Islet precursor cell (in vitro differentiated cells): ENCODE data around the gene GNAI2.
"Not testable (repeated sequence)": the region's sequence is repeated elsewhere in the genome, so short reads cannot be mapped to it uniquely, and the experiment has no call there.

Experiments
- DNase-seq: peaks from one replicate; pipeline ENCODE4 v3.0.0-alpha.2; 2018

The GNAI2 gene

DNA sequence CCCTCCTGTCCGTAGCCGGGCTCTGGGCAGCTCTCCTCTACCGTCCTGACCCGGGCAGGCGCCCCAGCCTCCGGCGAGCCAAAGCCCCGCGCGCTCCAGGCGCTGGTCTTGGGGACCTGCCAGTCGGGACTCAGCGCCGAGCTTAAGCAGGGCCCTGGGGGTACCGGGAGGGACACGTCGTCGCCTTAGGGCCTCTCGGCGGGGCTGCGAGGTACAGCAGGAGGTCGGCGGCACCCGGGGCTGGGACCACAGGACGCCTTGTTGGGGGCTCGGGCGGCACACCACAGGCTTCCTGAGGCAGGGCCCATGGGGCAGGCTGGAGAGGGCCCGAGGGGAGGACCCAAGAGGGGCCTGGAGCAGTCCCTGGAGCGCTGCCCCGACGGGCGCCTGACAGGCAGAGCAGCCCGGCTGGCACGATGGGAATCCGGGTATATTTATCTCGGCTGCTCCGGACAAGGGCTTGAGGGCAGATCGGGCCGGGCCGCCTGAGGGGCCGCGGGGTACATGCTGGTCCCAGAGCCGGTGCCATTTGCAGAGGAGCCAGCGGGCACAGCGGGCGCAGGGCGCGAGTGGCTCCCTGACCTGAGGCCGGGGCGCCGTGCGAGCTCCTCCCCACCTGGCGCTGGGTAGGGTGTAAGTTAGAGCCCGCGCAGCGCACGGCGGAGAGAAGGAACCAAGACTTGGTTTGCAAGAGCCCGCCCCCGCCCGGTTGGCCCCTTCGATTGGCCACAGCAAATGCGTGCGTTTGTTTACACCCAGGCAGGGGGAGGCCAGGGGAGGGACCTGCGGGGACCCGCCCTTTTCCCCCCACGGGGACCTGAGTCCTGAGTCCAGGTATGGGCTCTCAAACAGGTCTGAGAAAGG lies 30.4 kb upstream of the GNAI2 start:
- peak; percentile 84 for DNase-seq

DNA sequence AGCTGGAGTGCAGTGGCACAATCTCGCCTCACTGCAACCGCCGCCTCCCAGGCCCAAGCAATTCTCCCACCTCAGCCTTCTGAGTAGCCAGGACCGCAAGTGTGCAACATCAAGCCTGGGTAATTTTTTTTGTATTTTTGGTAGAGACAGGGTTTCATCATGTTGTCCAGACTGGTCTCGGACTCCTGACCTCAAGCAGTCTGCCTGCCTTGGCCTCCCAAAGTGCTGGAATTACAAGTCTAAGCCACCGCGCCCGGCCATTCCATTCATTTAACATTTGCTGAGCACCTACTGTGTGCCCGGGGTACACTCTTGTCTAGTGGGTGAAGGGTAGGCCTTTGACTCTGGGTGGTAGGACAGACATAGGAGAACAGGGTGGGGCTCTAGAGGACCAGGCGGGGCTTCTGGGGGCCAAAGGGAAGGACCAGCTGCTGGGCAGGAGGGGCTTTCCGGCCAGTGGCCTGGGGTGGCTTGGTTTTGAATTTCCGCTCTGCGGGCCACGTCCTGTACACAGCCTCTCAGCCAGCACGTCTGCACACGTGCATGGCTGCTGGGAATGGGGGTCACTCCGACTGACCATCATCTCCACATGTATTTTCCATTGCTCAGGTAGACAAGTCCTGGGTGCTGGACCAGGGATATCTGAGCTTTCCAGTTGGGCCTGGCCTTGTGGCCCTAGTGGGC lies 28.5 kb upstream of the GNAI2 start:
- no peak for DNase-seq

DNA sequence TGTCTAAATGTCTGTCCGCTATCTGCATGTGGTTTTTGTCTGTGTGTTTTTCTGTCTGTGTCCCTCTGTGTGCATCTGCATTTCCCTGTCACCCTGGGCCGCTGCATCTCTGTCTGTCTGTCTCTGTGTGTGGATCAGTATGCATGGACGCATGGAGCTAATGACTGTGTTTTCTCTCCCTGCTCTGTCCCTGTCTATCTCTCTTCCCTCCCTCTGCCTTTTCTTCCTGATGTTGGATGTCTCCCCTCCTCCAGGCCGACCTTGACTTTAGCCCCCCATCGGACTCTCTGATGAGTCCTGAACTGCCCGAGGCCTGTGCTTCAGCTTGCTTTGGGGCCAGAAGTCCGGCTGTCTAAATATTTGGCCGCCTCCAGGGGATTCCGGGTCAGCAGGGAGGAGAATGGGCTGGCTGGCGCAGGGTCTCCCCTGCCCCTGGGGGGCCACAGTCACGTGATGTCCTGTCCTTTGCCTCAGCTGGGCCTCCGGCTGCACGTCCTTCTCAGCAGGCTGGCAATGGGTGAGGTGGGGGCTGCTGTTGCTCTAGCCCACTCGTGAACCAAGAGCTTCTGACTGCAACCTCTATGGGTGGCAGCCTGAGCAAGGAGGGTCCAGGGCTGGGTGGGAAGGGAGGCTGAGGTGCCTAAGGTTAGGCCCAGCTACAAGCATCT lies 27.2 kb upstream of the GNAI2 start:
- DNase-seq: no peak

DNA sequence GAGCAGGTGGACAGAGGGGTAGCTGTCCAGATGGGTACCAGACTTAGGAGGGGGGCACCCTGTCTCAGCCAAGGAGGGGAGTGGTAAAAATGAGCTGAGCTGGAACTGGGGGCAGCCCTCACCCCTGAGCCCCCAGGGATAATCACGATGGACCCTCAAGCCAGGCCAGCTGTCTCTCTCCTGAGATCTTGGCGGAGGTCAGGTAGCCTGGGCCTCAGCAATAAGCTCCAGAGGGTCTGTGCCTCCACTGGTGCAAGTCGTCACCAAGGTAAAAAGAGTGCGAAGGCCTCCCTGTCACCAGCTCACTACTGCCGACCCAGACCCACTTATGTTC lies 25.9 kb upstream of the GNAI2 start:
- DNase-seq: no peak

DNA sequence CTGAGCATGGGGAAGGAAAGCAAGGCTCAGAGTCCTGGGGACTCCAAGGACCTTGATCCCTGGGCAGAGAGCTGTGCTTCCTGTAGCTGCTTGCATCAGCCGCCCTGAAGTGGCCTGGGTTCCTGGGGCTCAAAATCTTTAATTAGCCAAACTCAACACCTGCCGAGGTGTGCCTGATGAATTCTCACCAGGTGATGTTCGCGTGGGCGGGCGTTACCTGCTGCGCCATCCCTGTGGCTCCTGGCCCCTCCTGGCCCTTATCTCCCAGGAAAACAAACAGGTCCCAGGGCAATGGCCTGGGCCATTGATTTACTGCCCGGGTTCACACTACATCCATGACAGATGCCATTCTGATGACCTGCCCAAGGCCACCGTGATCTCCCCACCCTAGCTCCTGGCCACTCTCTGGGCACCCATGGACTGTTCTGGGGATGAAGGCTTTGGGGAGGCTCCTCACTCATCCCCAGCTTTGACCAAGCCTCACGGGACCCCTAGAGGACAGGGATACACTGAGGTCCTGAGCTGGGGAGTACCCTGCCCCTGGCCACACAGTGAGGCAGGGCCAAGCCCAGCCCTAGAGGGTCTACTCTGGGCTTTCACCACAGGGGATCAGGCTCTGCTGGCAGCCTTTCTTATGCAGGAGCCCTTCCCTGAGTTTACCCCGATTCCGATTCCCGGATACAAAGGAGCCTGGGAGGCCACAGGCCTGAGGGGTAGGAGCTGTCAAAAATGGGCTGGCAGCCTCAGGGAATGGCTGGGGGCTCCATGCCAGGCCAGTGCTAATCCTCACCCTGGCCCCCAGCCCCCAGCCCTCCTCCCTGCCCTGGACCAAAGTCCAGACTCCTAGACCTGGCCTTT lies 25.3 kb upstream of the GNAI2 start:
- no peak for DNase-seq

DNA sequence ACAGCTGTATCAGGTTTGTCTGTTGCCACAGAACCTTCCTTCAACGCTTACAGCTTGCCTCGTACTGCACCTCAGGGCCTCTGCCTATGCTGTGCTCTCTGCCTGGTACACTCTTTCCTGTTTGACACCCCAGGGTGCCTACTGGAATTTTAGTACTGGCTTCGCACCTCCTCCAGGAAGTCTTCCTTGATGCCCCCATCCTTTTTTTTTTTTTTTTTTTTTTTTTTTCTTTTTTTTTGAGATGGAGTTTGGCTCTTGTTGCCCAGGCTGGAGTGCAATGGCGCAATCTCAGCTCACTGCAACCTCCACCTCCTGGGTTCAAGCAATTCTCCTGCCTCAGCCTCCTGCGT lies 24.7 kb upstream of the GNAI2 start:
- DNase-seq: not testable (repeated sequence)

DNA sequence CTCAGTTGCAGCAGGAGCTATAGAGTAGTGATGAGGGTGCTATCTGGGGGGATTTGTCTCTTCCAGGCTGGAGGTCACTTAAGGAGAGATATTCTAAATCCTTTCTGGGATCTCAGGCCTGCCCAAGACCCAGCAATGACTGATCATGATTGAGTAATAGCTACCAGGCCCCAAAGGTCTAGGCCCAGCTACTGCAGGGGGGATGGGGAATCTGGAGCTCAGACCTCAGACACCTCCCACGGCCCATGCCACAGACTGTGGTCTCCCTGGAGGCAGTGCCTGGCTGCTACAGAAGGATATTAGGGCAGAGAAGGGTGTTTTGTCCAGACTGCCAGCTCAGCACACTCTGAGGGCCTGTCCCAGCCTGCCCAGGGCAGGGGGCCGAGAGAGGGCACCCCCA lies 24.1 kb upstream of the GNAI2 start:
- no peak for DNase-seq

DNA sequence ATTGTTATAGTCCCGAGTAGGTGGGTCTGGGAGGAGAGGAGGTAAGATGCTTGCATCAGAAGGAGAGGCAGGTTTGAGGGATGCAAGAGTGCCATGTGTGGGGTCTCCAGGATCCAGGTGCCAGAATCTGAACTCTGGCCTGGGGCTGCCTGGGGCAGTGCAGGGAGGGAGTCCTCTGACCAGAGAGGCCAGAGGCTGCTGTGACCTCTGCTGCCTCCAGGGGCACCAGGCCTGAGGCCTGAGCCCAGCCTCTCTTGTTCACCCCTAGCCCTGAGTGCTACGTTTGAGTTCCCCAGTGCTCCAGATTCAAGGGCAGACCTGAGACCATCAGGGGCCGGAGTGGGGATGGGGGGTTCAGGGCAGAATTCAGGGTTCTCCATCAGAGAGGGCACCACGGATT lies 23.5 kb upstream of the GNAI2 start:
- peak; percentile 75 for DNase-seq

DNA sequence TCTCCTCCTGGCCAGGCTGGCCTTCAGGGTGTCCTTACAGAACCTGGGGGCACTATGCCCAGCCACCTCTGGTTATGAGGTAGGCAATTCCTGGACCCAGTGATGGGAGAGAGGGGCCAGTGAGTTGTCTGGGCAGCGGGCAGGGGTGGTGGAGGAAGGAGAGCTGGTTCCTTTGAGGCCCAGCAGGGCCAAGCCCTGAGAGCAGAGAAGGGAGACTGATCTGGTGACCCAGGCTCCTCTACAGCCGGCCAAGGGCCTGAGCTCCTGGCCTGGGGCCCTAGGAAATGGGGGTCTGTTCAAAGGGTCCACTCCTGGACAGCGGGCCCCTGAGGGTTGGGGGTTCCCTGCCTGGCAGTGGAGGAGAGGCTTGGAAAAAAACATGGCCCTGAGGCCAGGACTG lies 23.0 kb upstream of the GNAI2 start:
- DNase-seq: no peak

DNA sequence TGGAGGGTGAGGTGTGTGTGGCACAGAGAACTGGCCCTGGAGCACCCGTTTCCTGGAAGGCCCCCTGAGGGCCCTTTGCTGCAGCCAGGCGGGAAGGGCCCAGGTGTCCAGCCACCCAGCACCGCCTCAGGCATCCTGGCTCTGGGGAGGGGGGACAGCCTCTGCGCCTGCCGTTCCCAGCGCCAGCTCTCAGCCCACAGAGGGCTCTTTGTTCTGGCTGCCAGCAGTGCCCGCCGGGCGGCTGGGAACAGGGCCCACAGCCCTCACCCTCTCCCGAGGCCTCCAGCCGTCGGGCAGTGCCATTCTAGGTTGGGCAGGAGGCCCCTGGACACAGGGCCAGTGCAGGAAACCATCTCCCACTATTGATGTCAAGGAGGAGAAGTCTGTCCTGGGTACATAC lies 22.6 kb upstream of the GNAI2 start:
- DNase-seq: no peak

DNA sequence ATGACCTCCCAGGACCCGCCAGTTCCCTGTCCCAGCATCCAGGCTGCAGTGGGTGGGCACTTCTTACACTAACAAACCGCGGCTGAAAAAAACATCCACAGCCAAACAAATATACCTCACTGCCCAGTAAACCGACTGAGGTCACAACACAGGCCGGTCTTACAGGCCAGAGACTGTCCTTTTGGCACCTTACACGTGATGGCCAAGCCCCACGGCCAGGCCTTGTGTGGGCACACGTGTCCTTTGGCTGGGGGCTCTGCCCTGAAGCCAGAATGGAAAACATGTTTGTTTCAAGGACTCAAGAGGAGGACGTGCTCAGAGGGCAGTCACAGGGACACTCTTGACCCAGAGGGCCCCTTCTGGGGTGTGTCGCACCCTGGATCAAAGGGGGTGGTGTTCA lies 21.2 kb upstream of the GNAI2 start:
- DNase-seq: no peak

DNA sequence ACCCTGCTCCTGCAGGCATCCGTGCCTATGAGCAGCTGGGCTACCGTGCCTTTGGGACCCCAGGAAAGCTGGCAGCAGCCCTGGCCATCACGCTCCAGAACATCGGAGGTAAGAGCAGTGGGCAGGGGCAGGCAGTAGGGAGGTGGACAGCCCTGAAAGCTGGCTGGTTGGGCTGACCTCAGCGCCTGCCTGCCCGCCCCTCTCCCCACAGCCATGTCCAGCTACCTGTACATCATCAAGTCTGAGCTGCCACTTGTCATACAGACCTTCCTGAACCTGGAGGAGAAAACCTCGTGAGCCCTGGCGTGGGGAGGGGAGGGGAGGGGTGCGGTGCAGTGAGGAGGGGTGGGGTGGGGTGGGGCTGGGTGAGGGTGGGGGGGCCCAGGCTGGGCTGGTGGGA lies 20.5 kb upstream of the GNAI2 start:
- DNase-seq: no peak

DNA sequence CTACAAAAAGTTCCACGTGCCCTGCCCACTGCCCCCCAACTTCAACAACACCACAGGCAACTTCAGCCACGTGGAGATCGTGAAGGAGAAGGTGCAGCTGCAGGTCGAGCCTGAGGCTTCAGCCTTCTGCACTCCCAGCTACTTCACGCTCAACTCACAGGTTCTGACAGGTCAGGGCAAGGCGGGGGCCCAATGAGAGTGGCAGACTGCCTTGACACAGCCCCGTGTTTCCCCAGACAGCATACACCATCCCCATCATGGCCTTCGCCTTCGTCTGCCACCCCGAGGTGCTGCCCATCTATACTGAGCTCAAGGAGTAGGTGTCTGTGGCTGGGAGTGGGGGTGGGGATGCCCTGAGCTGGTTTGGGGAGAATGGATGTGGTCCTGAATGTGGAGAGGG lies 18.3 kb upstream of the GNAI2 start:
- no peak for DNase-seq

DNA sequence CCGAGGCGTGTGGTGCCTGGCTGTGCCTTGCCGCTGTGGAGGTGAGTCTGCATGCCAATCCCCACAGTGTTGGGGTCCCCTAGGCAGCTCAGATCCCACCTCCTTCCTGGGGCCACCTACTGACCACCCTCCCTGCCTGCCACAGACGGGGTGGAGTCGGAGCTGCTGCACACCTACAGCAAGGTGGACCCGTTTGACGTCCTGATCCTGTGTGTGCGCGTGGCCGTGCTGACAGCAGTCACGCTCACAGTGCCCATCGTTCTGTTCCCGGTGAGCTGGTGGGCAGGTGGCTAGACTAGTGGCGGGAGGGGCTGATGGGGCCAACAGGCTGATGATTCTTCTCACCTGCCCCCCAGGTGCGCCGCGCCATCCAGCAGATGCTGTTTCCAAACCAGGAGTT lies 17.6 kb upstream of the GNAI2 start:
- DNase-seq: no peak

DNA sequence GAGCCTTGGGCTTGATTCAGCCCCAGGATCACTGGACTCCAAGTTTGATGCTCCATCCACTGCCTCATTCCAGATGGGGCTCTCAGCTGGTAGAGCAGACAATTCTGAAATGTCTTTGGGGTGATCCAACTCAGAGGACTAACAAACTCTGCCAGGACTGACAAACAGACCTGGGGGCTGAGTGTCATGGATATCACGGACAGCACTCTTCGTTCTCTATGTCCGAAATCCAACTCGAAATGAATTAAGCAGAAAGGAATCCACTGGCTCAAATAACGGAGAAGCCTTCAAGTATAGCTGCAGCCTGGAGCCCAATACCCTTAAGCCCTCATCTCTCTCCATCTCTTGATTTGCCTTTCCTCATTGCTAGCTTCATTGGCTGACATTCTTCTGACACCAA lies 16.7 kb upstream of the GNAI2 start:
- DNase-seq: no peak

DNA sequence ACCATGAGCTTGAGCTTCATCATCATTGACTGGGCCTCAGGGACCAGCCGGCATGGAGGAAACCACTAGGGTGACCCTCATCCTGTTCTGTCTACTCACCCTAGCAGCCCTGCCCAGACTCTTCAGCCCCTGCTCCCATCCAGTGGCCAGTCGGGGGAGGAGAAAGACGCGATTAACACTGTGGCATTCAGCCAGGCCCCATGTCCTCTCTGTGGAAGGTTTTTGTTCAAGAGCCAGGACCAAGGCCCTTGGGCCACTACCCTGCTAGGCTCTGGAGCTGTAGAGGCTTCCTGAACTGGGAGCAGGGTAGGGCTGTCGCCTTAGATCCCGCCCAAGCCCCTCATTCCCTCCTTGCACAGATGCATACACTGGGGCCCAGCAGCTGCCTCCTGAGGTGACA lies 15.9 kb upstream of the GNAI2 start:
- no peak for DNase-seq

DNA sequence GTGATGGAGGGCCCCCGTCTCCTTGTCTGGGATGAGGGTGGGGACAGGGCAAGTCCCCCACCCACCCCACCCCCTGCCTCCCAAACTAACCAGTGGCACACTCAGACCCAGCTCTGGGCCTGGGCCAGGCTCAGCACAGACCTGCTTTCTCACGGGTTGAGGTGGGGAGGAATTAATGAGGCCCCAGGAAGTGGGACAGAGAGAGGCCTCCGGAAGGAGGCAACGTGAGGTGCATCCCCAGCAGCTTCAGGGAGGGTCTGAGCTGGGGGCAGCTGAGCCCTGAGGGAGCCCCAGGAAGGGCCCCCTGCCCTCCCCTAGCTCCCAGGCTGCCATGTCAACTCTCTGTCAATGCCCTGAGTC lies 15.0 kb upstream of the GNAI2 start:
- no peak for DNase-seq

DNA sequence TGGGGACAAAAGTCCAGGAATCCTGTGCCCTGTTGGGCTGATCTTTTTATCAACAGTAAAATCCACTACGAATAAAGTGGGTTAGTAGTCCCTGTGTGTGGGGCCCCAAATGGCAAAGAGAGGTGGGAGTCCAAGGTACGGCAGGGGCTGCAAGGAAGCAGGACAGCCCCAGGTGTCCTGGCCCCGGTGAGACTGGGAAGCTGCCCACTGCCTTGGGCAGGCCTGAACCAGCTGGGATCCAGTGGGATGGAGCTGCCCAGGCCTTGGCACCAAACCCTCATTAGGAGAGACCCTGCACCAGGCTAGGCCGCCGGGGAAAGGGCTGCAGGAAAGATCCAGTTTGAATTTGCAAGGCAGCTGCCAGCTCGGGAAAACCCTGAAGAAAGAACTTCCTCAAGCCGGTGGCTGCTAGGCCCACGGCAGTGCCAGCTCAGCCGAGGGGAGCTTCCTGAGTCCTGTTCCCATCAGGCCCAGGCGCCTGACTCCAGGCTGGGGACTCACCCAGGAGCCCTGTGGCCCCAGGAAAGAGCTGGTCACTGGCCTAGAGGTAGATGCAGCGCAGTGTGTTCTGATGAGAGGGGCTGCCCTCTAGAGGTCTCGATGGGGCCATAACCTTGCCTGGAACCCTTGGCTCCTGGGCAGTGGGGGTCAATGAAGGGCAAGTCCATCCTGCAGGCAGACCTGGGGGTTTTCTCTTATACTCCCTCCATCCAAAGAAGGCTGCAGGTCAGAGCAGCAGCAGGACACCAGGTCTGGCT lies 14.4 kb upstream of the GNAI2 start:
- peak; percentile 74 for DNase-seq

DNA sequence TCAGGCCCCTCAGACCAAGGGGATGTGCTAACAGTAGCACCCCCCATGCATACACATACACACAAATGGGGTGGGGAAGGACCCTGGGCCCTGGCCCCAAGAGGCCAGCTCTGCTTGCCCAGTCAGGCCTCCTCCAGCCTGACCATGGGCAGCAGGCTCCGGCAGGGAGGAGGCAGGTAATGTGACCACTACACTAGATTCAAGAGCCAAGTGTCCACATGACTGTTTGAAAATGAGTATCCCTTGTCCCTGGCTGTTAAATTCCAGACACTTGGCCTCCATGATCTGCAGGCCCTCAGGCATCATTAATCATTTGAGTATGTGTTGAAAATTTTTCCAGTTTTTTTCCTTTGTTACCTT lies 13.9 kb upstream of the GNAI2 start:
- DNase-seq: no peak

DNA sequence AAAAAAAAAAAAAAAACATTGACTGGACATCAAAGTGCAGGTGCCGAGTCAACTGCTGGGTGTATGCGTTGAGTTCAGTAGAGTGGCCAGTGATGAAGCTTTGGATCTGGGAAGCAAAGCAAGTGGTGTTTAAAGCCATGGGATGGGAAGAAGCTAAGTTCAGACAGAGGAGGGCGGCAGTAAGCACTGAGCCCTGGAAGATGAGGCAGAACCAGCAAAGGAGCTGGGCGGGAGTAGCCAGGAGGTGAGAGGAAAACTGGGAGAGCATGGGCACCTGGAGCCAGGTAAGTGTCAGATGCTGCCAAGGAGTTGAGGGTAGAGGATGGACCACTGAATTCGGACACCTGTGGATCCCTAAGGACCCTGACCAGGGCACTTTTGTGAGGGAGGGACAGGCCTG lies 11.4 kb upstream of the GNAI2 start:
- no peak for DNase-seq

DNA sequence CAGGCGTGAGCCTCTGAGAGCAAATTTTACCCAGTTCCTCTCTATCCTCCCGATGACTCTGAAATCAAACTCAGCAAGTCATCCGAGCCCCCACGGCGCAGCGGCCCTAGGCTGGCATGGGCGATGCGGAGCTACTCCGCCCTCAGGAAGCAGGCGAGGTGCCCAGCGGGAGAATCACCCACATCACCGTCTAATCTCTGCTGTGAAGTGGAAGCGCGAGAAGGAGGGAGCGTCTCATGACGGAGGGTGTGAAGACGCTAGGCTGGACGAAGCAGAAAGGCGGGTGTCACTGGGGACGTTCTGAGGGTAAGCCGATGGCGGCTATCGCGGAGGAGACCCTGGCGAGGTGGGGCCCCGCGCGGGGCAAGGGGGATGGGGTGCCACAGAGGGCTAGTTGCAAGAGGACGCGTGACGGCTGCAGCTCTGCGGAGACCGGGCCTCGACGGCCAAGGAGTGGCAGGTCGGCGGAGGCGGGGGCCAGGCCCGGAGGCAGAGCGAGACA lies 9.1 kb upstream of the GNAI2 start:
- DNase-seq: no peak

DNA sequence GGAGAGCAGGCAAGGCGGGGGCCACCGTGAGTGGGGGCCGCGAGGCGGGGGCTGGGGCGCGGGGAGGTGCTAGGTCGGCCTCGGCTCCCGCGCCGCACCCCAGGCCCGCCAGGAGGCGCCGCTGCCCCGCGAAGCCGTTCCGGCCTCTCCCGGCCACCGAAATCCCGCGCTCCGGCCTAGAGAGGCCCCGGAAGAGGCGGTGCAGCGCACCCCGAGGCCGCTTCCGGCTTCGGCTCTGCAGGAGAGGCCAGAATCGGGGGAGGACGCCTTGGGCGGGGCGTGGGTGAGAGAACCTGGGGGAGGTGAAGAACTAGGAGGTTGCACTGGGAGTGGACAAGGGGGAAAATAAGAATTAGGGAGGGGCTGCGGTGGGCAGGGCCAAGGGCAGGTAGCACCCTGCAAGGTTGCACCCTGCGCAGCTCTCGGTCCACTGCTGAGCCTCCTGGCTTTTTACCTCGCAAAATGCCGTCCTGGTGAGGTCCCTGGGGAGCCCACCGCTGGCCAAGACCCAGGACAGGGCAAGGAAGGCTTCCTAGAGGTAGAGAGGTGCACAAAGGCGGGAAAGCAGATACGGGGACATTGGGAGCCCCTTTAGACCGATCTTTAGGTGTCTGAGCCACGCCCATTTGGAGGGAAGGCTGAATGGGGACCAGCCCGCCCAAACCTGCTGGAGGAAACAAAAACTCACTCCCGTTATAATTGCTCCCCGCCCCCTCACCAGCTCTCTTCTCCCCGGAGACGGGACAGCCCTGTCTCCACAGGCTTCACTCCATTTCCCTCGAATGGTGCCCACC lies 8.4 kb upstream of the GNAI2 start:
- peak; percentile 98 for DNase-seq
